SKM-1 (cell line): Measurements from ENCODE around the gene STK24.

Experiments
- DNase-seq: peaks from one replicate; lab custom pipeline; 2025; ENCODE audit not compliant: unreplicated experiment; lab: John Stamatoyannopoulos, UW

STK24 gene

GRCh38 chr13:98439896-98440295 is 137.0 kb downstream of the STK24 start:
- no peak for DNase-seq

GRCh38 chr13:98439126-98439828 is 137.6 kb downstream of the STK24 start:
- DNase-seq = no peak

GRCh38 chr13:98438246-98439125 is 138.4 kb downstream of the STK24 start:
- no peak for DNase-seq

GRCh38 chr13:98436233-98436910 is 140.5 kb downstream of the STK24 start:
- DNase-seq = no peak

GRCh38 chr13:98435376-98435775 is 141.5 kb downstream of the STK24 start:
- DNase-seq = no peak

GRCh38 chr13:98434060-98434459 is 142.8 kb downstream of the STK24 start:
- no peak for DNase-seq

- DNase-seq = no peak
Observed at GRCh38 chr13:98433654-98434053, 143.3 kb downstream of the STK24 start.

- no peak for DNase-seq
Observed at GRCh38 chr13:98432638-98433037, 144.3 kb downstream of the STK24 start.

GRCh38 chr13:98429977-98430736 is 146.8 kb downstream of the STK24 start:
- DNase-seq = no peak

GRCh38 chr13:98429531-98429930 is 147.4 kb downstream of the STK24 start:
- DNase-seq = no peak

- no peak for DNase-seq
Observed at GRCh38 chr13:98429081-98429480, 147.8 kb downstream of the STK24 start.

- no peak for DNase-seq
Observed at GRCh38 chr13:98428256-98428966, 148.5 kb downstream of the STK24 start.

- DNase-seq = no peak
Observed at GRCh38 chr13:98427331-98427995, 149.4 kb downstream of the STK24 start.

- no peak for DNase-seq
Observed at GRCh38 chr13:98423417-98423816, 153.5 kb downstream of the STK24 start.

- DNase-seq = no peak
Observed at GRCh38 chr13:98422046-98422445, 154.9 kb downstream of the STK24 start.

- no peak for DNase-seq
Observed at GRCh38 chr13:98420554-98421175, 156.2 kb downstream of the STK24 start.

GRCh38 chr13:98419786-98420553 is 156.9 kb downstream of the STK24 start:
- DNase-seq = no peak

- no peak for DNase-seq
Observed at GRCh38 chr13:98416408-98416807, 160.5 kb downstream of the STK24 start.
